ENCODE measurements around the gene COLEC12.

COLEC12 gene

DNA sequence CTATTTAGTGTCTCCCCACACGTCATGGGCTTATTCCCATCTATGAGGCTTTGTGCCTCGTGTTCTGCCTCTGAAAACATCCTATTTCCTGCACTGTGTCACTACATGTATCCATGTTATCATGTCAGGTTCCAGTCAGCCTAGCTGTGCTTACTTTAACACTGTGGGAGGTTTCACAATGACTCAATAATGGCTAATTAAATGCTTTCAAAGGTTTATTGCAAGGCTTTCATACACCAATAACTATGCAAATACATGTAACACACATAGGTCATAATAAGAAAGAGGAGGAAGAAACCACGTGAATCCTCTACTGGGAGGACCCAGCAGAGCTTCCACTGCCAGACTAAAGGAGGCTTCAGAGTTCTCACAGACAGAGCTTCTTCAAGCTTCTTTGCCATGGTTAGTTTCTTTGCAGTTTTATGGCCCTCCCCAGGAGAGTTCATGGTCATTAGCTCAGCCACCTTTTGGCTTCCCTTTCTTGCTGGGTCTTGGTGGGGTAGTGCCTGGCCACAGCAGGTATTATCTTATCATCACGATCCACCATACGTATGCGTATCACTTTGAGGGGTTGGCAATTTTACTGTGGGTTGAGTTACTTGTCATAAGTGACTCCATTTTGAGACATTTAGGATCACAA lies 5.1 kb upstream of the COLEC12 start:
- no peak for DNase-seq

DNA sequence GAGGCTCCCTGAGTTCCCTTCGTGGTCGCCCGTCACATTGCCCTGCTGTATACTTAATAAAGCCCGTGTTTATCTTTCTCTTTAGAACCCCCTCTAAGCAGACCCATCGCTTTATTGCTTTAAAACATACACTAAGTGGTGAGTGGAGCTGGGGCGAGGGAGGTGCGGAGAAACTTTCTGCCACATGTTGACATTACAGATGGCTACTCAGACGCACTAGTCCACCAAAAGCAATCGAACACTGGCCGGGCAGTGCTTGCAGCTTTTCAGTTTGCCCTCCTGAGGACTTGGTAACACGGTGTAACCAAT lies 859 bp upstream of the COLEC12 start:
- no peak for DNase-seq

DNA sequence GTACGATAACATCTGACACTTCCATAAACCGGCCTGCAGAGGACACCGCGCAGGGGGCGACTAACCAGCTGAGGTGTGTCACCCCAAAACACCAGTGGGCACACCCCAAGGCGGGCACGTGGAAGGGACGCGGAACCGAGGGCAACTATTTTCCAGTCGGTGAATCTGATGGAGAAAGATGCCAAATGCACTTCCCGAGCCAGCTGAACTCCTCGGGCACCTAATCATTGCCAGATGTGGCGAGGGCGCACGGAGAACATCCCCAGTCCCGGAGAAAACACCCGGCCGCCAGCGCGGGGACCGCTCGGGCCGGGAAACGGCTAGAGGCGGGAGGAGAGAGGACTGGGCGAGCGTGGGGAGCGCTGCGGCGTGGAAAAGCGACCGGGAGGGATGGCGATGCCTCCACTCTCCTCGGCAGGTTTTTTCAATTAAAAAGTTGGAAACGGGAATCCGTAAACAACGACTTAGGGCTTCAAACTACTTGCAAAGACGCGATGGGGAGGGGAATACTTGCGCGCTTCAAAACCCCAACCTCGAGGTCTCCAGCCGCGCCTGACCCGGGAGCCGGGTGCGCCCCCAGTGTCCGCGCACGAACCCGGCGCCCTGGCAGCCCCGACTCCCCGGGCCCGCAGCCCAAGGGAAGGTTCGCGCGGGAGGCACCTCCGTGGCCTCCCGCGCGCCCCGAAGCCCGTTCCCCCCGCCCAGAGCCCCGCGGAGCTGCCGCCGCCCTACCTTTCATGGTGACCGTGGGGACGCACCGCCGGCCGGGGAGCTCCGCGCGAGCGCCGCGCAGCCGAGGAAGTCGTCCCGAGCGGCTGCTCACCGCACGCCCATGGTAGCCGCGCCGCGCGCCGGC lies 497 bp downstream of the COLEC12 start:
- DNase-seq = no peak

DNA sequence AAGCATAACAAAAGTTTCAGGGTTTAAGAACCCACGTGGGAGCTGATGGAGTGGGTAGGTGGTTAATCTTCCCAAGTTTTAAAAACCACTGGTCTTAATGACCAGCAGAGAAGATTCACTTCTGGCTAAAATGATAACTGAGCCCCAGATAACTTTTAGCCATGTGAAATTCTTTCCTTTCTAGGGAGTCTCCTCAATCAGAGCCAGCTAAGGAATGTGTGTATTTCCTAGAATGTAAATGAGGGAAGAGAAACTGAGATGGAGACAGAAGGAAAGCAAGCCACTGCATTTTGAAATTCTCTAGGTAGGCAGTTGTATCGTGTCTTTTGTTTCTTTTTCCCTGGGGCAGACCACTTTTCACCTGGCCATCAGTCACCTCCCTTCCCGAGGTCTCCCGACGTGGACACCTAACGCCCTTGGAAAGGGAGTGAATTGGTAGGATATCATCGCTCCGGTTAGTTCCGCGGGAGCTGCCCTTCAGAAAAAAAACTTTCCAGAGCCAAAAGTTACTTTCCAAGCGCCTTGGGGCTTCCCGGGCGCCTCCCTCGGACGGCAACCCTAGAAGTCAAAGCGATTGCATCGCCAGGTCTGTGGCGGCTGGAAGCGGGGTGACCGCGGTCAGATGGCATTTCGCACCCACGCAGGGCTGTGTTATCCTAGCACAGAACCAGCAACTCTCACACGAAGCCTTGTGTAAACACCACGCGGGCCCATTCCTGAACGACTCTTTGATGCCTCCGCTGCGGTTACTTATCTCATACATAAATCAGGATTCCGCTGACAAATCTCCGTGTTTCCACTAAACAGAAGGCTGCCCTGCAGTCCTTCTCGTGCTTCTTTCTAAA lies 1.3 kb downstream of the COLEC12 start:
- DNase-seq = no peak

DNA sequence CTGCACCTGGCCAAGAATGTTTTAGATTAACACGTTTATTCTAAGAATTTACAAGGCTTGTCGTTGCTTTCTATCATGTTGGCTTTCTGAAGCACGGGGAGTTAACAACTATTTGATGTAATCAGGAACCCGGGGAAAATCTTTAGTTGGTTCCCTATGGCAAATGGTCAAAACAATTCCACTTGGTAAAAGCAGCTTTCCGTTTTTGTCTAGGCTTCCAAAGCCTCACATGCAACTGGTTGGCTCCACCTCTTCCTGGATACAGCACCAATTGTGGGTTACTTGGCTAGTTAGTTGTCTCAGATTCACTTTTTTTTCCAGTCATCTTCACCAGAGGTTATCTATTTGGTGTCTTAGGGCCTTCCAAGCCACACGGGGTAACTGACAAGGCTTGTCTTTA lies 2.8 kb downstream of the COLEC12 start:
- DNase-seq = no peak

DNA sequence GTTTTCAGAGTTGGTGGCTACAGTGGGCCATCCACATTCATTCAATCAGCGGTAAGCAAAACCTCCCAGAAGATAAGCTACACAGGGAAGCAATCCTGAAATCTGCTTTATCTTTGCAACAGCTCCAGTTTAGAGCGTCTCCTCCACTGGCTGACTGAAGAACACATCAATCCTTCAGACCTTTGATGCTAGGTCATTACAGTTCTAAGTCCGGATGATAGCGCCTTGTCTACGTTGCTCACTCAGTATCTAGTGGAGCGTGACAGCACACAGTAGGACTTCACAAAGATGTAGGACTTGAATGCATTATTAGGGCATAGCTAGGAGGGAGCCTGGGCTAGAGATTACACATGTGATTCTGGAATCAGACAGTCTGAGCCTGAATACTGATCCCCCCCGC lies 5.0 kb downstream of the COLEC12 start:
- DNase-seq = no peak

DNA sequence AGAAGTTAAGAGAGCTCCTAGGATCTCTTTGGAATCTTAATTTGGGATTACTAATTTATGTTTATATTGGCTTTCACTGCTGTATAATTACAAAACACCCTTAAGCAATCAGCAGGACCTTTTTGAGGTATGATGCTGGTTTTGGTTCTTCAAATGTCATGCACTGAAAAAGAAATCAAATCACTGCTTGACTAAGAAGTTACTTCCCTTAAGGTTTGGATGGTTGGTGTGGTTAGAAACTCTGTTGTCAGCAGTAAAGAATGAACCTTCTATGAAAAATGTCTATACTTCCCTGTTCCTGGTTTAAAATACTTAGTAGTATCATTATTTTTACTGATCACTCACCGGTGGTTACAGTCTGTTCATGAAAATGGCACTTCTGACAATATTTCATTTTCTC lies 5.5 kb downstream of the COLEC12 start:
- DNase-seq = no peak

DNA sequence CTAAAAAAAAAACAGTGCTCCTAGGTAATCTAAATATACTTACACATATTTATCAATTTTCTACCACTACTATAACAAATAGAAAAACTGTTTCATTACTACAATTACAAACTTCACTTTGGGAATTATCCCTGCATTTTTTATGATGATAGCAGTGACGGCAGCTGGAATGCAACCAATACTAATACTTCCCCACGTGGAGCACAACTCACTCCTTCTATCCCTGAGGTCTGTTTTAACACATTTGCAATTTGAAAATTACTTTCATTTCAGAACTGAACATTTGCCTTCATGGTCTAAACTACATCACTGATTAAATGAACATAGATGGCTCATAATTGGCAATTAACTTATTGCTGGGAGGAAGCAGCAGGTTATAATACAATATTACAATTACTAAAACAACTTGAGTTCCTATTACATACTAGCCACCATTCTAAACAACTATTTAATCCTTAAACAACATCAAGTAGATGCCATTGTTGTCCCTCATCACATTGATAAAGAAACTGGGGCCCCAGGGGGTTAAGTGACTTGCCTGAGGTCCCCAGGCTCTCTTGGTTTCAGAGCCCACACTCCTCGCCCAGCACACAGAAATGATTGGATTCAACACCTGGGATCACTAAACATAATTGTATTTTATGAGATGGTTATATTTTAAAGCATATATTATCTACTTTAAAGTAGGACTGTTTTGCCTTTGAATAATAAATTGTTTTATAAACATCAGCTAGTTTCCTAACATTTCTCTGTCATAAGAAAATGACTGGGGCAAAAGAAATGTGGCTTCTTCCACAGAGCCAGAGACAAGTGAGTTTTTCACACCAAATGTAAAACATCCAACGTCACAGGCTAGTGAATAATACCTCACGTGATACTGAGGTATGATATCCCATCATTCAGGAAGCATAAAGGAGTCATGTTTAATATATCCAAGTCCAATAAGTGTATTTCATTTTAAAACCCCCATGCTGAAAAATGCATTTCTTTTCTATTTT lies 6.2 kb downstream of the COLEC12 start:
- no peak for DNase-seq

DNA sequence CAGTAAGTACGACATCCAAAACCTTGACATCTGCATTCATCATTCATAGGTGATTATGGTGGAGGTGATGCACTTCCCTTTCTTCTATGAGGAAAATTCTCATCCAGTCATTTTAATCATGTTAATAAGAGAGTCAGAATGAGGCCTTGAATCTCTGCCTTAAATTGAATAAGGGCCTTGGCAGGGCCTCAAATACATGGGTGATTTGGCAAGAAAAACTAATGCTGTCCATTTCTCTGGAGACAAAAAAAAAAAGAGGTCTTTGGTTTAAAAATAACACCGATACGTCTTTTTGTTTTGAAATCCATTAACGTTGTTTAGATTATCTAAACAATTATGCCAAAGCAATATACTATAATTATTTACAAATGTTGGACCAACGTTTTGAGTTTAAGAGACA lies 8.1 kb downstream of the COLEC12 start:
- no peak for DNase-seq

DNA sequence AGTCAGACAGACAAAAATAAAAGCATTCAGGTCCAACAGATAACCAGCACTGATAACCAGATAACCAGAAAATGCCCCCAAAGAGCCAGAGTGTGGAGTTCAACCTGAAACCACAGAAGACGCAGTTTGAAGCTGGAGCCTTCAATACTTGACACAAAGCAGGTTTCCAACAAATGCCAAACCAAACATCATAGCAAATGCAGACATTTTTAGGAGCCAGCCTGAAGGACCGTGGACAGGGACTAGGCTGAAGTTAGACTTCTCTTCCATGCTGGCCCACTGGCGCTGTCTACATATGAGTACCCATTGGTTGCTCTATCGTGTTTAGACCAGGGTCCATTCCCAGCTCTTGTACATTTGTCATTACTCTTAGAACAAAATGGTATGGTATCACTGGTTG lies 9.9 kb downstream of the COLEC12 start:
- no peak for DNase-seq

DNA sequence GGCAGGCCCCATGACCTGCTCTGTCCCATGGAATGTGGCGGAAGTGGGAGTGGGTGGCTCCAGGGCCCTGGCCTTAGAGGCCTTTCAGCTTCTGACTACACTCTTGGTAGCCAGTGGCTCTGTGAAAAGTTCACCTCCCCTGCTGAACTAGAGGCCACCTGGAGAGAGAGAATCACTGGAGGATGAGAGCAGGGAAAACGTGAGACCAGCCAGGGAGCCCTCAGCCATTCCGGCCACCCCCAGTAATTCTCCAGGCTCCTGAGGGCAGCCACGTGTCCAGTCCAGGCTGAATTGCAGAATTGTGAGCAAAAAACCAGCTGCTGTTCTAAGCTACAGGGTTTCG lies 10.5 kb downstream of the COLEC12 start:
- DNase-seq = no peak

DNA sequence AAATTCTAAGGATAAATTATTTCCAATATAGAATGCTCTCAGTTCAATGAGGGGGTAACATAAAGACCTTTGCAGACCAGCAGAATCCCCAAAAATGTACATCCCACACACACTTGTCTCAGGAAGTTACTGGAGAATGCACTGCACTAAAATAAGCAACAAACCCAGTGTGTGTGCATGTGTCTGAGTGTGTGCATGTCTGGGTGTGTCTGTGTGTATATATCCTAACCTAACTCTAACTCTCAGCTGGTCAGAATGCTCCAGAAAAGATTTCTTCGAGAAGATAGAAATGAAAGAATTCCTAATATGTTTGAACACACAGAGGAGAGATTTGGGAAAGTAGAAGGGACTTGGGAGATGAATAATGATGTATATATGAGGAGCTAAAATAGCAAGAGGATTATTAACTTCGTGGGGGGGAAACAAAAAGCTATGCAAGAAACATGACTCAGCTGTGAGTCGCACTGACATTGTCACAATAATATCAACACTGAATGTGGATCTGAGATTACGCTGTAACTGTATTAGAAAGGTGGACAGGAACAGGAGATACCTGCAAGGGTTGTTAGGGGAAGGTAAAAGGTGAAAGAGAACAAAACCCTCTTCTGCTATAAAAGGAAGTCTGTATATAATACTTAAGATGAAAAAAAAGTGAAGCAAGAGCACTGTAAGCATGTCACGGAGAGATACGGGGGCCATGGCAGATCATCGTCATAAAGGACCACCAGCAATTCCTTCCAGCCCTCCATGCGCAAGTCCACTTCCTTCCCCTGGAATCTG lies 11.1 kb downstream of the COLEC12 start:
- no peak for DNase-seq

DNA sequence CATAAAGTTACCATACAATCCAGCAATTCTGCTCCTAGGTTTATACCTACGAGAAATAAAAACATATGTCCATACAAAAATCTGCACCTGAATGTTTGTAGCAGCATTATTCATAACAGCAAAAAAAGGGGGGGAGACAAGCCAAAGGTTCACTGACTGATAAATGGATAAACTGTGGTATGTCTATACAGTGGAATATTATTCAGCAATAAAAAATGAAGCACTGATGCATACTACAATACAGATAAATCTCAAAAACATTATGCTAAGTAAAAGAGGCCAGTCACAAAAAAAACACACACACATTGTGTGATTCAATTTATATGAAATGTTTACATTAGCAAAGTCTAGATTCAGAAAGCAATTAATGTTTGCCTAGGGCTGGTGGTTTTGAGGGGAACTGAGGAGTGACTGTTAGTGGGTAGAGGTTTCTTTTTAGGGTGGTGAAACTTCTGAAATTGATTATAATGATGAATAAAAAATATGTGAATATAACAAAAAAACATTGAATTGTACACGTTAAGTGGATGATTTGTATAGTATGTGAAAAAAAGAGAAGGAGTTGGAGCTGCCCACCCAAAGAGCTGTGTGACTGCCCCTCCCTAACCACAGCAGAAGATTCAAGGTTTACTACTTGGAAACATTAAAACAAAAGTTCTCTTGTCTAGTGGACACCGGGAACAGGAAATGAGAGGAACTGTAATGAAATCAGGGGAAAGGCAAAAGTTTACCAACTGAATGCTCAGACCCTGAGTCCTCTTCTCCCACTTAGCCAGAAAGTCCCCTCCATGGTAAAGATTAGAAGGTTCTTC lies 13.4 kb downstream of the COLEC12 start:
- no peak for DNase-seq

DNA sequence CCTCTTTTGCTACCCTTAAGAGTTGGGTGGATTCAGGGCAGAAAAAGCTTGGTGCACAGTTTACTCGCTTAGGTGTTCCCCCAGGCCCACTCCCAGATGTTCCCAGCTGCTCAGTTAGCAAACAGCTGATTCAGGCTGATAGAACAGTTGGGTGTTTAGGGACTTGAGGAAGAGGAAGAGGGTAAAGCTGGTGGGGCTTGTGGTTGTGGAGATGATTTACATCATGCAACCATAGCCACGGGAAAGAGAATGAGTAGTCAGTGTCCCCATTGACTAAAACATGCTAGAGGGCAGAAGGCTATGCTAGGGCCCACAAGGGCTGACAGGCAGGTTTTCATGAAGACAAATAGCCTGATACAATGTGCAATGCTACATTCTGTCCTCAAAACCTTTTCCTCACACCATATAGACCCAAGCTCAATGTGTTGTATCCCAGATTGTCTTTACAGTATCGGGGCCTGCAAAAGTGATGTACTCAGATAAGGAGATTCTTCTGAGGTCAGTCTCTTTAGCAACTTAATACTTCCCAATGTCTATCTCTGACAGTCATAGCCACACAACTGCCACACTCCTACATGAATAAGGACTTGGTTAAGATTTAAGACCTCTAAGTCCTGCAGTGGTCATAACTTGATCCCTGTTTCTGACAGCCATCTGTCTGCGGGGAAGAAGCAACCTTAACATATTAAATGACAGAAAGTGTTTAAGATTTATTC lies 15.6 kb downstream of the COLEC12 start:
- no peak for DNase-seq

DNA sequence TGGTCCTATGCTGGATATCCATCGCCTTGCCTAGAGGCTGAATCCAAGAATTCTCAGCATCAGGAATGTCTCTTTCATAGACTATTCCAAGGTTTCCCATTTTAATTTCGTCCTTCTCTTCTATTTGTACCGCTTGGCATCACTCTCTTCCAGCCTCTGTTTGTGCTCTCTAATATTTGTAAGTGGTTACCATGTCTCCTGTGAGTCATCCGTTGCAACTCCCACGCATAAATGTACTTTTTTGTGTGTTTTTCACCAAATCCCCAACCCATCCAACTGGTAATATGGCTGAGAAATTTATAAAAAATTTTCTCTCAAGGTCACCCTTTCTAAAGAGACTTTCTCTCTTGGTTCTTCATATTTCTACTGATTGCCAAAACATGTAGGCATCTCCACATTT lies 21.8 kb downstream of the COLEC12 start:
- DNase-seq = no peak

DNA sequence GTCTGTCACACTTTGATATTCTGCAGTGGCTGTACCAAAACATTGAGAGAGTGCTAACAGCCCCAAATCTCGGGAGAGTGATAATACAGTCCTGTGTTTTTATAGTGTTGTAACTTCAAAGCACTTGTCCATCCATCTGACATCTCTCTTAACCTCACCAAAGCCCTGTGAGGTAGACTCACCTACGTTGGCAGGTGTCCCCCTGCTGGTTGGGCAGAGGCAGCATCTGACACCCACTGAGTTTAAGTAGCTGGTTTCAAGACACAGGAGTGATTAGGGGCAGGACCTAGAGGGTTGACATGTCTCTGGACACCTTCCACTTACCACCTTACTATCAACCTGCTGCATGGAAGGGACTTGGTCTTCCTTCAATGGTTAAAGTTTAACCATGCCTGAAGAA lies 22.9 kb downstream of the COLEC12 start:
- no peak for DNase-seq

DNA sequence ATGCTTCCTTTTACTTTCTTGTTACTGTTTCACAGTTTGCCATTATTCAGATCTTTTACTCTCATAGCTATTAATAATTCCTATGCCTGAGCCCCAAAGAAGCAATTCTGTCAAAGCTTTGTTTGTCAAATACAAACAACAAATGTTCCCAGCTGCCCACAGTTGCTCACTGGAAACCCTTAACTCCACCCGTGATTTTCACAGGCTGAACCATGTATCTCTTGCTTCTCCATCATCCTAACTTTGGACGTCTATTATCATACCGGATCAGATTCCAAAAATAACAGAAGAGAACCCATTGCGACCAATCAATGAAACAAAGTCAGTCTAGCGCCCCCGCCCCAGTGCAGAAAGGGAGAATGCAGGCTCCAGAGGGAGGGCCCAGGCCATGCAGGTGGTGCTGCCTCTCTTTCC lies 24.2 kb downstream of the COLEC12 start:
- DNase-seq = no peak

DNA sequence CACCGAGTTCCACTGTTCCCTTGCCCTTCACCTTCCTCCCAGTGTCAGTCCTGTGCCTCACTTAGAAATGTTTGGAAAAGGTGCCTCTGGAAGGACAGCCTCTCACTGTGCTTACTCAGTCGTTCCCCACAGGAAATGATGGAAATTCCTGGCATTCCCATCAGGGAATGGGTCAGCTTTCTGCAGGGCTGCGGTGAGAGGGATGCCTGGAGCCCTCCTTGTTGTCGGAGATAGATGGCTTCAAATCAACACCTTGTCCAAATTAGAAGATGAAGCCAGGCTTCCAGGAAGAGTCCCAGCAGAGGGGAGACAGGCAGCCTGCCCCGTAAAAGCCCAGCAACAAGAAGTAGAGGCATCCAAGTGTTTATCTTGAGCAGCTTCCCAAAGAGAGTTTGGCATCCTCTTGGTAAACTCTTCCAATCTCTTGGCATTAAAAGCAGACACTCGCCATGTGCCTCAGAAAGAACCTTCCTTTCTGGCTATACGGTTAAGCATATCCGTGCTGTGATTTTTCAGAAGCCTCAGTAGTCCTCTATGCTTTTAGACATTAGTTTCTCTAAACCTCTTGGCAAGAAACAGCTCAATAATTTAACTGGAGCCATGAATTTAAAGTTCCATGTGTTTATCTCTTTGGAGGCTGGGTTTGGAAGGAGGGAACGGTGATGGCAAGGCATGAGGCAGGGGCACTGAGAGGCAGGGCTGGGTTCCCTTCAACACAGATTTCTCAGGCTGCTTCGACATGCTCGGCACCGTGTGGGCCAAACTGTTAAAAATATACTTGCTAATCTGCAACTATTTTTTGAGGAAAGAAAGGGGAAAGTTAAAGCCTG lies 25.1 kb downstream of the COLEC12 start:
- no peak for DNase-seq

DNA sequence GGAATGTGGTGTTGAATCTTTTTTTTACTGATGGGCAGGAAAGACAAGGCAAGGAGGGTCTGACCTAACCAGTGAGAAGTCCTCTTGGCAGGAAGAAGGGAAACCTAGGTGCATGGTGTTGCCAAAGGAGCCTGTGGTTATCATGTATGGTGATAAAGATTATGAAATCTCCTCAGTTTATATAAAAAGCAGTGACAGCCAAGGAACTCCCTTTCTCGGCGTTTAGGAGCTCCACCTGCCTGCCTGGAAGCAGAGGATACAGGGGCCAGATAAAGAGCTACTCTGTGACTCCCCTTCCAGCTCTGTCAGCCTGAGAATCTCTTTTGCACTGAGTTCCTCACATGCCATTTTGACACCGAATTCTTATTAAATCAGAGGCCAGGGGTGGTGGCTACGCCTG lies 26.1 kb downstream of the COLEC12 start:
- DNase-seq = no peak

Data from activated CD4-positive, alpha-beta T cell treated with anti-CD3 and anti-CD28 coated beads, Interleukin-2, amount 50 U/mL, for 48 hours (primary cell).